Measurements from ENCODE around the gene DHRS9.

Gene DHRS9

GRCh38 chr2:169065864-169066517 lies 3.4 kb upstream of the DHRS9 start:
- H3K4me3 ChIP-seq (ENCODE audit: low read depth, low read length), result no peak overlapping the region
- TF ChIP-seq CTCF (IDR thresholded peaks at IDR 0.05; ENCODE audit: low read depth, low read length), result no peak

DNA sequence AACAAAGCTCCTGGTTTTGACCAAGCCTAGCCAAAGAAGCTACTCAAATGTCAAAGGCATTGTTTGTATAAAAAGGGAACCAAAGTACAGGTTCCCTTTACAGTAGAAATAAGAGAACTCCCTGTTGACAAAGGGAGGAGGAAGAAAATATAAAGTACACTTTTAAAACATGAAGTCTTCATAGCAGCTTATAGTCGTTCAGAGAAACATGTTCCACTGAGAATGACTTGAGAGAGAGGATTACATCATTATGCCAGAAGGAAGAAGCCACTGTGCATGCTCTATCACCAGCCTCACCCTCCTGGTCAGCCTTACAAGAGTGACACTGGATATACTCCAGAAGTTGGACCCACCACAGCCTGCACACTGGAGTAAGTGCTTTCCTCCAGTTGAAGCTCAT lies 2.5 kb upstream of the DHRS9 start:
- no peak overlapping the region for H3K4me3 ChIP-seq (ENCODE audit: low read depth, low read length)
- TF ChIP-seq CTCF (IDR thresholded peaks at IDR 0.05; ENCODE audit: low read depth, low read length), result no peak

GRCh38 chr2:169069833-169070232 lies 470 bp downstream of the DHRS9 start:
- no peak for TF ChIP-seq CTCF (IDR thresholded peaks at IDR 0.05; ENCODE audit: low read depth, low read length)
- H3K4me3 ChIP-seq (ENCODE audit: low read depth, low read length), result no peak overlapping the region

- no peak overlapping the region for H3K4me3 ChIP-seq (ENCODE audit: low read depth, low read length)
- no peak for TF ChIP-seq CTCF (IDR thresholded peaks at IDR 0.05; ENCODE audit: low read depth, low read length)
These were observed 2.1 kb downstream of the DHRS9 start for GRCh38 chr2:169071455-169071854.

- no peak overlapping the region for H3K4me3 ChIP-seq (ENCODE audit: low read depth, low read length)
- TF ChIP-seq CTCF (IDR thresholded peaks at IDR 0.05; ENCODE audit: low read depth, low read length), result no peak
These were observed 3.0 kb downstream of the DHRS9 start for GRCh38 chr2:169072163-169072925.

GRCh38 chr2:169073211-169073962 lies 4.0 kb downstream of the DHRS9 start:
- H3K4me3 ChIP-seq (ENCODE audit: low read depth, low read length), result no peak overlapping the region
- no peak for TF ChIP-seq CTCF (IDR thresholded peaks at IDR 0.05; ENCODE audit: low read depth, low read length)

Data from WI38 (cell line).